Measurements from ENCODE around the gene PNLIP. TPM values are rescaled to one million over a fixed set of nuclear protein-coding genes. Genes with fewer than 3 reads are reported as not detected.

Gene PNLIP
- total RNA-seq, 2 experiments from 2014 or later, result not detected

- Mint-ChIP-seq H3K27ac (no peak overlapping the region), H3K36me3 (ENCODE audit: low read depth) (no peaks in the 10 kb centered on the region), H3K4me1 (ENCODE audit: low read depth) (no peaks in the 10 kb centered on the region), H3K27me3 (peaks cover 7% of the 10 kb centered on the region), H3K9me3 (no peaks in the 10 kb centered on the region), H3K4me3 (no peak overlapping the region)
- ChIA-PET POLR2A (no interaction called here), CTCF (no interaction called here)
- peaks cover 0 to 5% of the 10 kb centered on the region in 2 experiments for H3K9me3 ChIP-seq (ENCODE audit: control insufficient read depth in 1 of 2, insufficient read depth in 1 of 2, low read length in 2 of 2)
- no peak overlapping the region for H3K4me3 ChIP-seq (ENCODE audit: low read length)
- H3K4me1 ChIP-seq (ENCODE audit: insufficient read depth, low read length), result no peaks in the 10 kb centered on the region
- no peak overlapping the region for H3K27ac ChIP-seq (ENCODE audit: low read depth in 1 of 2, low read length in 2 of 2)
- intact Hi-C loops (cut with DNase I, micrococcal nuclease), result no loop called here
- DNase-seq (no peak), ATAC-seq (ENCODE audit: poor library complexity) (no peak)
- TF ChIP-seq, protein P1, sequence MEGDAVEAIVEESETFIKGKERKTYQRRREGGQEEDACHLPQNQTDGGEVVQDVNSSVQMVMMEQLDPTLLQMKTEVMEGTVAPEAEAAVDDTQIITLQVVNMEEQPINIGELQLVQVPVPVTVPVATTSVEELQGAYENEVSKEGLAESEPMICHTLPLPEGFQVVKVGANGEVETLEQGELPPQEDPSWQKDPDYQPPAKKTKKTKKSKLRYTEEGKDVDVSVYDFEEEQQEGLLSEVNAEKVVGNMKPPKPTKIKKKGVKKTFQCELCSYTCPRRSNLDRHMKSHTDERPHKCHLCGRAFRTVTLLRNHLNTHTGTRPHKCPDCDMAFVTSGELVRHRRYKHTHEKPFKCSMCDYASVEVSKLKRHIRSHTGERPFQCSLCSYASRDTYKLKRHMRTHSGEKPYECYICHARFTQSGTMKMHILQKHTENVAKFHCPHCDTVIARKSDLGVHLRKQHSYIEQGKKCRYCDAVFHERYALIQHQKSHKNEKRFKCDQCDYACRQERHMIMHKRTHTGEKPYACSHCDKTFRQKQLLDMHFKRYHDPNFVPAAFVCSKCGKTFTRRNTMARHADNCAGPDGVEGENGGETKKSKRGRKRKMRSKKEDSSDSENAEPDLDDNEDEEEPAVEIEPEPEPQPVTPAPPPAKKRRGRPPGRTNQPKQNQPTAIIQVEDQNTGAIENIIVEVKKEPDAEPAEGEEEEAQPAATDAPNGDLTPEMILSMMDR (IDR thresholded peaks at IDR 0.05), result no peak
- H3K36me3 ChIP-seq (ENCODE audit: insufficient read depth, low read length), result no peaks in the 10 kb centered on the region
- peaks cover 0 to 2% of the 10 kb centered on the region in 2 experiments for H3K27me3 ChIP-seq (ENCODE audit: control insufficient read depth in 1 of 2, insufficient read depth in 2 of 2, low read length in 2 of 2)
Measured at GRCh38 chr10:116588995-116589394, 43.3 kb downstream of the PNLIP start.

DNA sequence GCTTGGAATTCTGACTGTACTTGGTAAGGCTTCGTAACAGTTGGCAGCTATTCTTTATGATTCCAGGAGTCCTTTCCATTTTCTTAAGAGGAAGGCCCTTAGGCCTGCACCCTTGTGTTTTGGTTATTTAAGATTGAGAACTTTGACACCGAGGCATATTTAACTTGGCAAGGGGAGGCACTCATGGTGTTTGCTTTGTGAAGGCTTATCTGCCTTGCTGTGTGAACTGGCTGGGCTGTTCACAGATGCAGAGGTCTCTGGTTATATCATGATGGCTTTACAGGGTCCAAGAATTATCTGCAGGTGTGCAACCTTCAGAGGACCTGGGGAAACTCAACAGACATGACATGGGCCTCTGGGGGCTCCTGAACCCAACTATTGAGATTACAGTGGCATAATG, 44.2 kb downstream of the PNLIP start:
- Histone ChIP-seq H3K27ac (ENCODE audit: low read depth in 1 of 2, low read length in 2 of 2) (no peak overlapping the region), H3K4me3 (ENCODE audit: low read length) (no peak overlapping the region), H3K9me3 (ENCODE audit: control insufficient read depth in 1 of 2, insufficient read depth in 1 of 2, low read length in 2 of 2) (peaks cover 0 to 5% of the 10 kb centered on the region in 2 experiments), H3K4me1 (ENCODE audit: insufficient read depth, low read length) (no peaks in the 10 kb centered on the region), H3K36me3 (ENCODE audit: insufficient read depth, low read length) (no peaks in the 10 kb centered on the region), H3K27me3 (ENCODE audit: control insufficient read depth in 1 of 2, insufficient read depth in 2 of 2, low read length in 2 of 2) (peaks cover 0 to 2% of the 10 kb centered on the region in 2 experiments)
- H3K36me3 Mint-ChIP-seq (ENCODE audit: low read depth), result no peaks in the 10 kb centered on the region
- POLR2A ChIA-PET, result no interaction called here
- no peaks in the 10 kb centered on the region for H3K9me3 Mint-ChIP-seq
- DNase-seq (no peak), ATAC-seq (ENCODE audit: poor library complexity) (no peak)
- intact Hi-C loops (cut with DNase I, micrococcal nuclease), result no loop called here
- TF ChIP-seq, protein P1 (IDR thresholded peaks at IDR 0.05), result no peak
- H3K4me3 Mint-ChIP-seq, result no peak overlapping the region
- CTCF ChIA-PET, result no interaction called here
- H3K27ac Mint-ChIP-seq, result no peak overlapping the region
- H3K4me1 Mint-ChIP-seq (ENCODE audit: low read depth), result no peaks in the 10 kb centered on the region
- peaks cover 7% of the 10 kb centered on the region for H3K27me3 Mint-ChIP-seq

DNA sequence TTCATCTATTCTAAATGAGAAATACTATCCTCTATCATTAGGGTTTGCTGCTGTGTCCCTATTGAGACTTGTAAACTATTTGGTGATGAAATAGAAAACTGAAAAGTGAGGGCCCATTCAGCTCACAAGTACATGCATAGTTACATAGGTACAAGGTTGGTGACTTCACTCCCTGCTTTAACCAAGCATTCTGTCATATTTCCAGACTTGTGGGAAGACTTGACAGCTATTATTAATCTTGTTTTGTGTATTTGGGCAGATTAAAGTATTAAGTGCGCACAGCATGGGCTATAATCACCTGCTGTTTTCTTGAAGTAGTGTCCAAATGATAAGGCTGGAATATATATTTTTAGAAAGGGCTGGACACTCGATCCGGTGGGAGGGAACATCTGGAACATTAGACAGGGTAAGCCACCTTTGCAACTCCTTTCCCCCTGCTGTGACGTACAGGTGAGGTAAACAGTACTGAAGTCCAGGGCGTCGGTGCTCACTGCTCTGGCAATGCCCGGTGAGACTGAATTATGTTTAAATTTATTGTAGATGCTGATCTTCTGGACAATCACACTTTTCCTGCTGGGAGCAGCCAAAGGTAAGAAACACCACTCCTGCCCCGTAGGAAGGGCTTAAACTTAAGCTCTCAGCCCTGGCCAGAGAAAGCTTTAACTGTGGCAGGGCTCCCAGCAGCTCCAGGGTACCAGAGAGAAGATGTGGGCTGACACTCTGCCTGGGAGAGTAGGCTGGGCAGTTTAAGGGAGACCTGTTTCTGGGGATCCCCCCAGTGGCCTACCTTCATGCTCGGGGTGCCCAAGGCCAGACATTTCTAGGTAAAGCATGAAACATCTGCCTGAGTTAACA, 45.1 kb downstream of the PNLIP start, which contains the start of gene PNLIPRP1:
PNLIPRP1 (plus strand) TSS at position 370 of the 855 bp plus-strand sequence; CDS start at position 541, 171 bp downstream.
- ATAC-seq (ENCODE audit: poor library complexity), result no peak
- intact Hi-C loops (cut with DNase I, micrococcal nuclease), result no loop called here
- no peaks in the 10 kb centered on the region for H3K36me3 ChIP-seq (ENCODE audit: insufficient read depth, low read length)
- Mint-ChIP-seq H3K36me3 (ENCODE audit: low read depth) (no peaks in the 10 kb centered on the region), H3K4me1 (ENCODE audit: low read depth) (no peaks in the 10 kb centered on the region), H3K9me3 (no peaks in the 10 kb centered on the region), H3K27ac (no peak within 1 kb of the TSS), H3K4me3 (no peak within 1 kb of the TSS), H3K27me3 (peaks cover 7% of the 10 kb centered on the region)
- POLR2A ChIA-PET, result no interaction called here
- no peak within 1 kb of the TSS for H3K4me3 ChIP-seq (ENCODE audit: low read length)
- H3K9me3 ChIP-seq (ENCODE audit: control insufficient read depth in 1 of 2, insufficient read depth in 1 of 2, low read length in 2 of 2), result peaks cover 0 to 5% of the 10 kb centered on the region in 2 experiments
- no peak for DNase-seq
- CTCF ChIA-PET, result no interaction called here
- H3K27ac ChIP-seq (ENCODE audit: low read depth in 1 of 2, low read length in 2 of 2), result no peak within 1 kb of the TSS
- TF ChIP-seq, protein P1 (IDR thresholded peaks at IDR 0.05), result no peak
- H3K27me3 ChIP-seq (ENCODE audit: control insufficient read depth in 1 of 2, insufficient read depth in 2 of 2, low read length in 2 of 2), result peaks cover 0 to 2% of the 10 kb centered on the region in 2 experiments
- H3K4me1 ChIP-seq (ENCODE audit: insufficient read depth, low read length), result no peaks in the 10 kb centered on the region

All from CD4-positive, alpha-beta T cell (primary cell).